Measurements from ENCODE around the gene KCTD15. TPM values are rescaled to one million over a fixed set of nuclear protein-coding genes. Genes with fewer than 3 reads are reported as not detected.

The KCTD15 gene
- total and polyA plus RNA-seq, 2 of the 4 experiments (the other 2 are of a cell fraction): 16.3 to 19.6 TPM

DNA sequence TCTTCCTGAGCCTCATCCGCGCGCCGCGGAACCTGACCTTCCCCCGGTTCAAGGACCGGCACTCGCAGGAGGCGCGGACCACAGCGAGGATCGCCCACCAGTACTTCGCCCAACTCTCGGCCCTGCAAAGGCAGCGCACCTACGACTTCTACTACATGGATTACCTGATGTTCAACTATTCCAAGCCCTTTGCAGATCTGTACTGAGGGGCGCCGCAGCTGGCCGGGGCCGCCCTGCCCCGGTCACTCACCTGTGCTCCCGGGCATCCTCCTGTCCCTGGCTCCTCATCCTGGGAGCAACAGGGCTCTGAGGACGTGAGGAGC is 23.9 kb upstream of the KCTD15 start (continued):
- TF ChIP-seq CHD1 (IDR thresholded peaks at IDR 0.05; ENCODE audit: low read depth, low read length): no peak

DNA sequence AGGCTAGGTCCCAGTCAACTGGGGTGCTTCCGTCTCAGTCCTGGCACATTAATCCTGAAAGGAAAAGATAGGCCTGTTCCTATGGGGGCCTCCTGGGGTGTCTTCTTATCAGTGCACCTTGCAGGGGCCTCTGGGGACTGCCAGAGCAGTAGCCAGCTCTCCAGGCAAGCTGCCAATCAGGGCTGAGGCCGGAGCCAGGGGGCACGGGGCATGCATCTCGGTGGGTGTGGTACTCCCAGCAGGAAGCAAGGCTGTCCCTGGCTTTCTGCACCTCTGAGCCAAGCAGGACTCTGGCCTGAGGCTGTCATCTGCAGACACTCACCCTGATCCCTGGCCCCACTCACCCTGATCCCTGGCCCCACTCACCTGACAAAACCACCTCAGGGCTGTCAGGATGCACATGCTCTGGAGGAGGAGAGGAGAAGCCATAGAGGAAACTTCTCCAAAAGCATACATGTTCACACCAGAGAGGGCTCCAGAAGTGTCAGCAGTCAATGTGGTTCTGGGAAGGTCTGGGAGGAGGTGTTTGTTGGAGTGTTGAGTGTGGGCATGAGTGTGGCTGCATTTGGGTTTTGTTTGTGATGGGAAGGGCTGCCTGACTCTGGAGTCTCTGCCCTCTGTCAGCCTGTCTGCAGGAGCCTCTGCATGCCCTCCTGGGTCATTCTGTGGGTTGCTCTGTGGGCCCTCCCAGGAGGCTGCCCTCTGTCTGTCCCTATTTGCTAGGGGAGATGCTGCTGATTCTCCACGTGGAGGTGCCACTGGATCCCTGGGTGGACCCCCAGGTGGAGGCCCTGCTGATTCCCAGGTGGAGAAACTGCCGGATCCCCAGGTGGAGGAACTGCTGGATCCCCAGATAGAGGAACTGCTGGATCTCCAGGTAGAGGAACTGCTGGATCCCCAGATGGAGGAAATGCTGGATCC is 22.7 kb upstream of the KCTD15 start:
- ChIA-PET CTCF (no interaction called here), POLR2A (ENCODE audit: unreplicated experiment) (no interaction called here)
- Histone ChIP-seq H2AK9ac (replicated peaks; ENCODE audit: low read depth, low read length, poor library complexity) (no peak overlapping the region), H2AK5ac (ENCODE audit: low read depth, low read length) (no peak overlapping the region), H4K91ac (ENCODE audit: insufficient read depth, low read depth, low read length) (no peak overlapping the region), H3K9me3 (ENCODE audit: control insufficient read depth, insufficient read depth, low read length) (no peaks in the 10 kb centered on the region), H2BK20ac (ENCODE audit: low read depth, low read length) (no peak overlapping the region), H3K4ac (ENCODE audit: low read depth, low read length) (no peak overlapping the region), H3K9ac (ENCODE audit: low read depth, low read length) (no peak overlapping the region), H3K9me1 (ENCODE audit: insufficient read depth, low read length) (0 out of 2 replicates have a peak, but pooled peaks cover 4% of the 10 kb centered on the region), H4K20me1 (ENCODE audit: insufficient read depth, low read length) (no peaks in the 10 kb centered on the region), H2BK15ac (ENCODE audit: low read depth, low read length) (no peak overlapping the region), H3K79me1 (ENCODE audit: low read depth in 1 of 2, low read length in 2 of 2) (no peaks in the 10 kb centered on the region), H2AFZ (replicated peaks; ENCODE audit: low read length, poor library complexity) (no peak overlapping the region), H3K4me1 (ENCODE audit: control insufficient read depth, insufficient read depth, low read length) (no peaks in the 10 kb centered on the region), H4K5ac (ENCODE audit: low read depth, low read length) (no peak overlapping the region), H3K23ac (ENCODE audit: low read depth, low read length) (no peak overlapping the region), H3K56ac (ENCODE audit: extremely low read depth, insufficient read depth, low read length) (no peak overlapping the region), H3K36me3 (ENCODE audit: control insufficient read depth, insufficient read depth, low read length) (no peaks in the 10 kb centered on the region), H3K18ac (ENCODE audit: low read depth, low read length) (no peak overlapping the region), H2BK120ac (ENCODE audit: low read depth, low read length) (no peak overlapping the region), H4K8ac (ENCODE audit: low read depth in 2 of 2, low read length in 2 of 2) (no peak overlapping the region), H3K14ac (replicated peaks; ENCODE audit: low read depth, low read length) (no peak overlapping the region), H3K4me3 (ENCODE audit: insufficient read depth, low read depth, low read length) (no peak overlapping the region), H3K4me2 (ENCODE audit: low read depth, low read length) (no peak overlapping the region), H3K27me3 (ENCODE audit: control insufficient read depth, insufficient read depth, low read length) (peaks cover 7% of the 10 kb centered on the region; the same call in 1 of the 2 replicates), H2BK5ac (ENCODE audit: low read depth, low read length, poor library complexity, severe bottlenecking) (no peak overlapping the region), H3K27ac (ENCODE audit: insufficient read depth, low read length) (no peak overlapping the region)
- intact Hi-C loops (cut with micrococcal nuclease) (loop anchor here (5.0 to 10.0 kb wide), 2 partner anchors 252 to 649 kb away; partner anchors contain the start of gene PEPD), dilution Hi-C loops (cut with HindIII; ENCODE audit: low sequenced_read_pairs, unreplicated experiment) (no loop called here), in situ Hi-C loops (cut with MboI; ENCODE audit: low sequenced_read_pairs) (loop anchor here (5.0 kb wide), 1 partner anchor 347 kb away; no protein-coding TSS in a partner anchor)
- DNase-seq (no peak), ATAC-seq (ENCODE audit: low read depth) (no peak)
- BruUV-seq (replicated peaks): no TSS peak
- WGBS, 2 experiments (ENCODE audit: extremely low coverage in 2 of 2, insufficient read length in 1 of 2): 33% methylated on average over 3 of the region's 6 CpGs; no CpG with 5 or more reads in 1 of the 2 experiments
- TF ChIP-seq MAZ (IDR thresholded peaks at IDR 0.05; ENCODE audit: borderline replicate concordance, low read depth, low read length) (no peak), MXI1 (IDR thresholded peaks at IDR 0.05; ENCODE audit: borderline replicate concordance, low read depth, low read length) (no peak), FOS (IDR thresholded peaks at IDR 0.05; ENCODE audit: low read depth, low read length) (no peak), BHLHE40 (IDR thresholded peaks at IDR 0.05; ENCODE audit: low read depth, low read length) (no peak), RAD21 (IDR thresholded peaks at IDR 0.05; ENCODE audit: low read length) (no peak), POLR2A (IDR thresholded peaks at IDR 0.05; ENCODE audit: low read depth, low read length) (no peak), CHD1 (IDR thresholded peaks at IDR 0.05; ENCODE audit: low read depth, low read length) (no peak), USF2 (IDR thresholded peaks at IDR 0.05; ENCODE audit: low read depth, low read length) (no peak), MAFK (IDR thresholded peaks at IDR 0.05; ENCODE audit: low read depth, low read length) (no peak), SMC3 (IDR thresholded peaks at IDR 0.05; ENCODE audit: low read depth, low read length) (no peak), RCOR1 (IDR thresholded peaks at IDR 0.05; ENCODE audit: insufficient replicate concordance, low read length) (no peak), NFE2L2 (IDR thresholded peaks at IDR 0.05; ENCODE audit: low read depth, low read length) (no peak)
- TF ChIP-seq, protein P1, sequence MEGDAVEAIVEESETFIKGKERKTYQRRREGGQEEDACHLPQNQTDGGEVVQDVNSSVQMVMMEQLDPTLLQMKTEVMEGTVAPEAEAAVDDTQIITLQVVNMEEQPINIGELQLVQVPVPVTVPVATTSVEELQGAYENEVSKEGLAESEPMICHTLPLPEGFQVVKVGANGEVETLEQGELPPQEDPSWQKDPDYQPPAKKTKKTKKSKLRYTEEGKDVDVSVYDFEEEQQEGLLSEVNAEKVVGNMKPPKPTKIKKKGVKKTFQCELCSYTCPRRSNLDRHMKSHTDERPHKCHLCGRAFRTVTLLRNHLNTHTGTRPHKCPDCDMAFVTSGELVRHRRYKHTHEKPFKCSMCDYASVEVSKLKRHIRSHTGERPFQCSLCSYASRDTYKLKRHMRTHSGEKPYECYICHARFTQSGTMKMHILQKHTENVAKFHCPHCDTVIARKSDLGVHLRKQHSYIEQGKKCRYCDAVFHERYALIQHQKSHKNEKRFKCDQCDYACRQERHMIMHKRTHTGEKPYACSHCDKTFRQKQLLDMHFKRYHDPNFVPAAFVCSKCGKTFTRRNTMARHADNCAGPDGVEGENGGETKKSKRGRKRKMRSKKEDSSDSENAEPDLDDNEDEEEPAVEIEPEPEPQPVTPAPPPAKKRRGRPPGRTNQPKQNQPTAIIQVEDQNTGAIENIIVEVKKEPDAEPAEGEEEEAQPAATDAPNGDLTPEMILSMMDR (conservative IDR thresholded peaks at IDR 0.05; ENCODE audit: low read depth, low read length): no peak

All from IMR-90 (cell line).